GM21360 (cell line): ENCODE data around the gene ADAMTS2.

Source experiments
- ATAC-seq: cut with Tn5 transposase; IDR thresholded peaks from one replicate; pipeline ENCODE4 v1.9.1; 2021; ENCODE audit warnings: mild to moderate bottlenecking, moderate library complexity; ENCODE audit not compliant: unreplicated experiment

Gene ADAMTS2

GRCh38 chr5:179313849-179314521, 31.3 kb downstream of the ADAMTS2 start:
- ATAC-seq = no peak

- no peak for ATAC-seq
These were observed 32.6 kb downstream of the ADAMTS2 start for GRCh38 chr5:179312557-179313235.

GRCh38 chr5:179311581-179311980, 33.7 kb downstream of the ADAMTS2 start:
- no peak for ATAC-seq

DNA sequence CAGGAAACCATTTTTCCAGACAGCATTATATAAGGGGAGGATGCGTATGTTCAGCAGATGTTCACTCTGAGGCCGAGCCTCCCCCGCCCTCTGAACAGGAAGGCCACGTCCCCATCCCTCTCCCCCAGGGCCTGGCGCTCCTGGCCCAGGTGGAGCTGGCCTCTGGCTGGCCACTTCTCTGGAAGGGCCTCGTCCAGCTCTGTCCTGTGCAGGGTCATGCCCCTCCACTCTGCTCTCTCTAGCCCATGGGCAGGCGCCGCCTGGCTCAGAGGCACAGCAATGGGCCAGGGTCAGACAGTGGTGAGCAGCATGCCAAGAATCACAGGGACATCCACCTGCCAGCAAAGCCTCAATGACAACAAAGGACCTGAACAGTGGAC, 34.2 kb downstream of the ADAMTS2 start:
- no peak for ATAC-seq

- no peak for ATAC-seq
These were observed 34.7 kb downstream of the ADAMTS2 start for GRCh38 chr5:179310439-179311090.

GRCh38 chr5:179309751-179310320, 35.4 kb downstream of the ADAMTS2 start:
- ATAC-seq = no peak

DNA sequence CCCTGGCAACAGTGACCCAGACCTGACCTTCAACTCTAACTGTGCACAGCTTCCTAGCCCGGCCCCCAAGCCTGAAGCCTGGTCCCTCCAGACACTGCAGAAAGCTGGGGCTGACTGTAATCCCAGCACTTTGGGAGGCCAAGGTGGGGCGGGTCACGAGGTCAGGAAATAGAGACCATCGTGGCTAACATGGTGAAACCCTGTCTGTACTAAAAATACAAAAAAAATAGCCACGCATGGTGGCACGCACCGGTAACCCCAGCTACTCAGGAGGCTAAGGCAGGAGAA, 35.9 kb downstream of the ADAMTS2 start:
- no peak for ATAC-seq

DNA sequence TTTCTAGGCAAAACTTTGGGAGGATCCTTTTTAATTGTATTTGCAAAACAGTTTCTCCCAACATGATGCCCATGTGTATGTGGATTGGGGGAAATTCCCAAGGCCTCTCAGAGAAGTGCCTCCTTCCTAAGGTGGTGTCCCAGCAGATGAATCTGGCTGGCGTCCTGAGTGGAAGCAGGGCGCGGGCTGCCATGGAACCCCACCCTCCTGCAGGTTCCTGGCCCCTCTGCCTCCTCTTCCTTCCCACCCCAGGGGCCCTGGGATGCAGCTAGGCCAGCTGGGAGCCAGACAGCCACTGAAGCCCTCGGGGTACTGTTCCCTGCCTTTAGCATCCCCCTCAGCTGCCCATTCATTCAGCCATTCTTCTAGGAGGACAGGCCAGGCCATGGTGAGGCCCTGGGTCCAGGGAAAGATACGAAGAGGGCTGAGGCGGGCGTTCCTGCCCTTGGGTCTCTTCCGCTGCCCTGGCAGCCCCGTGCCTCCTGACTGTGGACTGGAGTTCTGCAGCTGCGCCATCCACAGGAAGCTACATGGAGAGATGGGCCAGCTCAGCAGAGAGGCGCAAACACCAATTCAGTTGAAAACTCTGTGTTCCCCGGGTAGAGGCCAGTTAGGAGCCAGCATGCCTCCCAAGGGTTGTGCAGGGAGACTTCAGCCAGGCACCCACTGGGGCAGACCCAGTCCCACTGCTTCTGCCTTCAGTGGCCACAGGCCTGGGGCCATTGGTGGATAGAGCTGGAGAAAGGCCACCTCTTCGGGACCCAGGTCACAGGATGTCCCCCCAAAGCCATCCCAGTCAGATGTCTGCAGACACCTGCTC, 36.5 kb downstream of the ADAMTS2 start:
- ATAC-seq = no peak

DNA sequence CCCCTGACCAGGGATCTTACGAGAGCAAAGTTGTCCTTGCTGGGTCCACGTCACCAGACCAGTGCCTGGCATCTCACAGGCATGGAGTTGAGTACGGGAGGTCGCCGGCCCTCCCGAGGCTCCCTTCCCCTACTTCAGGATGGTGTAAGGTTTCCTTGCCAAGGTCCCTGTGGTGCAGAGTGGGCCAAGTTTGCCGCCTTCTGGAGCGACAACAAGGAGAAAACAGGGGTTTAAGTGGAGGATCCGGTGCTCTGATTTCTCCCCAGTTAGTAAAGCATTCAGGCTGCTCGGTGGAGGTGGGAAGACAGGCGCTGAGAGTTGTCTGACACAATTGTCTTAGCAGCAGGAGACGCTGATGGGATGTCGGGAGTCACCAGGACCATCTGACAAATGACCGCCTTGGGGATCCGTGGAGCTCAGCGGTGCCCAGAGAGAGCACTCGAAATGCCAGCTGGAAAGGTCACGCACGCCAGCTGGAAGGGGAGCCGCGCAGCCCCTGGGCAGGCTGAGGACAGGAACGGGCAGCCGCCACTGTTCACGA, 37.3 kb downstream of the ADAMTS2 start:
- no peak for ATAC-seq

DNA sequence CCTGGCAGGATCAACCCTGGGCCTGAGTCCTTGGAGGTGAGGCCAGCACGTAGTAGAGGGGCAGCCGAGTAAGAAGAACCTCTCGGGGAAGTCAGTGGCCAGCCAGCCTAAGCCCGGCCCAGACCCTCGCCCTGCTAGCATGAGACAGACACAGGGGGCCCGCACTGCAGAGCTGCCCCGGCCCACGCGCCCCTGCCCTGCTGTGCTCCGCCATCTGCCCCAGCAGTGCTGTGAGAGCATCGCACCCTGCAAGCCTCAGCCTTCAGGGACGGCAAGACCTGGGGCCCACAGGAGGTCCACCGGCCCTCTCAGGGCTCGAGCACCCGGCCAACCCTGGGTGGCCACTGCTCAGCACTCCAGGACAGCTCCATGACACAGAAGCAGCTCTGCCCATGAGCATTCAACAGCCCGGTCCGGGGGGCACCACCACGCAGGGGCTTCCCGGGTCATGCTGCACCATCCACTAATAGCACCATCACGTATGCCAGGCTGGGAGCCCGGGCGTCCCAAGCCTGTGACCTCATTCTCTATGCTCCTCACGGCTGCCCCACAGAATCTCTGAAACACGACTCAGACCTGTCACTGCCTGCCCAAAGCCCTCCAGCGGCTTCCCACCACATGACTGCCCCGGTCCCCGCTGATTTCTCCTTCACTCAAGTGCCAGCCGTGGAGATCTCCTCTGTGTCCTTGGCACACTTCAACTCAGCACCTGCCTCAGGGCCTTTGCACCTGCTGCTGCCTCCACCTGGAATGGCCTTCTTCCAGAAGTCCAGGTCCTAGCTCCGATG, 38.1 kb downstream of the ADAMTS2 start:
- no peak for ATAC-seq

DNA sequence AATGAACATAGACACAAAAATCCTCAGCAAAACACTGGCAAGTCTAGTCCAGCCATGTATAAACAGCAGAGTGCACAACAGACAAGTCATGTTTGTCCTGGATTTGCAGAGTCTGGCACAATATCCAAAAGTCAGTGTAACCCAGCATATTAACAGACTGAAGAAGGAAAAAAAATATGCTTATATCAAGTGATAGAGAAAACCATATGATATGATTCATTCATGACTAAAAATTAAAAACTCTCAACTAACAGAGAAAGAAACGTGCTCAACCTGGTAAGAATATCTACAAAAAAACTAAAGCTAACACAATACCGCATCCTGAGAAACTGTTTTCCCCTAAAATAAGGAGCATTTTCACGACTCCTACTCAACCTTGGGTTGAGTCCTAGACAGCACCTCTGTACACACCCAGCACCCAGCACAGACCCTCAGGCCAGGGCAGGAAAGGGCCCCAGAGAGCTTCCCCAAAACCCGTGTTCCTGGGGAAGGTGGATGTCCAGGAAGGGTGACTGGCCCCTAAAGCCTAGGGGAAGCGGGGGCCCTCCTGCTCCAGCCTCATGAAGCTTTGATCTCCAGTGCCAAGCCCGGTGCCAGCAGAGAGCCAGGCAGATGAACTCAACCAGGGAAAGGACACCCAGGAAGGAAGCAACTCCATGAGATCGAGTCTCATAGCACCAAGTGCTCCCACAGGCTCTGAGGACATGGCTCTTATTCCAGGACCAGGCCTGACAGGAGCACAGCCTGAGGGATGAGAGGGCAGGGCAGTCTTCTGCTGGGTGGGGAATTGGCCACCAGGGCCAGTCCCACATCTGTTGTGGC, 38.9 kb downstream of the ADAMTS2 start:
- no peak for ATAC-seq

- no peak for ATAC-seq
These were observed 40.4 kb downstream of the ADAMTS2 start for GRCh38 chr5:179304871-179305270.

DNA sequence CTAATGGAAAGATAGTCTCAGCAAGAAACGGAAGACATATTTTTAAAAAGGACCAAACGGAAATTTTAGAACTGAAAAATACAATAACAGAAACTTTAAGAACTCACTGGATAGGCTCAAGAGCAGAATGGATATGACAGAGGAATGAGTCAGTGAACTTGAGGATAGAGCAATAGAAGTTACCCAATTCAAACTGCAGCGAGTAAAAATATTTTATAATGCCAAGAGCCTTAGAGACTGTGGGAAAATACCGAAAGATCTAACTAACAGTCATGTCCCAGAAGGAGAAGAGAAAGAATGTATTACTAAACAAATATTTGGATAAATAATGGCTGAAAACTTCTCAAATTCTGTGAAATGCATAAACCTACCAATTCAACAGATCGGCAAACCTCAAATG, 40.8 kb downstream of the ADAMTS2 start:
- no peak for ATAC-seq

- ATAC-seq = no peak
These were observed 41.6 kb downstream of the ADAMTS2 start for GRCh38 chr5:179303451-179304200.

GRCh38 chr5:179302499-179303185, 42.6 kb downstream of the ADAMTS2 start:
- no peak for ATAC-seq

GRCh38 chr5:179301796-179302195, 43.5 kb downstream of the ADAMTS2 start:
- ATAC-seq = no peak

DNA sequence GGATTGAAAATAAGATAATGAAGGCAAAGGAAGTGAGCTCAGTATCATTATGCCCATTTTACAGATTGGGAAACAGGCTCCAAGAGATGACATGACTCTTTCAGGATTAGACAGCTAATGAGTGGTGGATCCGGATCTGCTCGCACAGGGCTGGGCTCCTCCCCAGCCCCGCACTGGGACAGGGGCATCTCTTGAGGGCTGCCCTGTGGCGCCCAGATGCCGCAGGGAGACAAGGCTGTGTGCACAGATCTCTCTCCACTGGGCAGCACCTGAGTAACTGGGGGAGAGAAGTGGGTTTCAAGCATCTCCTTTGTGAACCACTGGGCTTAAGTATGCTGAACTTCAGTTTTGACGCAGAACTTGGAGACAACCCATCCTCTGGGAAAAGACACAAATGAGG, 43.9 kb downstream of the ADAMTS2 start:
- no peak for ATAC-seq

DNA sequence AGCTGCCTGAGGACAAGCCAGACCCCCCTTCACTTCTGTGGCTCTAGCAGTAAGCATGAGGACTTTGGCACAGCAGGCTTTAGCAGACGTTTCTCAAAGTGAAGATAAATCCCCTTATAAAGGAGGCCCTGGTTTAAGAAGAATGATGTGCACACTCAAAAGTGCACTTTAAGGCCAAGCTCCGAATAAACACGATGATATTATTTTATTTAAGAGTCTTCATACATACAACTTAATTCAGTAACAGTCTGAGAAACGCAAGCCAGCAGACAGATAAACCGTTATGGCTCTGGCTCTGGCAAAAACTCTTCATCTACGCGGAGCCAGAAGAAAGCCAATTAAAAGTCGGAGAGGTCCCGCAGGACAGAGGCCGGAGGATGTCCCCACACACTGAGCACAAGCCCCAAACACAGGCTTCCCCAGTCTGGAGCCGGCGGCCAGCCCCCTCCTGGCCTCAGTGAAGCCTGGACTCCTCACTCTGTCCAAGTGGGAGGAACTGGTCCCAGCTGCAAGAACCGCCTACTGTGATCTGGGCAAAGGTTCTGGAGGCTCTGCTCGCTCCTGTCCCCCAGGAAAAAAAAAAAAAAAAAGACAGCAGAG, 44.6 kb downstream of the ADAMTS2 start:
- ATAC-seq = no peak
